Right ventricle myocardium inferior (tissue), 1 donor: ENCODE data around the gene HOXA5. TPM values are rescaled to one million over a fixed set of nuclear protein-coding genes. Genes with fewer than 3 reads are reported as not detected.

Experiments
- ATAC-seq: fragments of 200-7000 bp; cut with Tn5 transposase; one replicate; pipeline ENCODE4 v1.9.1; 2020; ENCODE audit warnings: mild to moderate bottlenecking, moderate library complexity
- DNase-seq: peaks from one replicate; pipeline ENCODE4 v3.0.0; 2021; ENCODE audit errors: missing footprints
- intact Hi-C: fragments of 100-400 bp; cut with DNase I; formaldehyde crosslinking; loops from one replicate; pipeline ENCODE4 v1.11.0; 2022
- microRNA-seq: library from miRNA; unstranded; fragments of <30 nt; microRNA quantifications from one replicate; pipeline ENCODE4 v1.2.0, GENCODE V29; 2020
- total RNA-seq: library from RNA; stranded (reverse); fragmentation: NEBNext Ultra II Directional; extraction: Animal tissue kit (Norgen Biotek cat#: 25700); gene quantifications from one replicate; pipeline ENCODE4 v1.2.1, GENCODE V29; 2021
- donor health status: DM: no; HTN: yes; CAD: no; lungs with severe emphysema.

HOXA5 gene
- total RNA-seq, 1 donor from 2014 or later = not detected

GRCh38 chr7:27095897-27096767 lies 47.3 kb downstream of the HOXA5 start, which contains the start of gene HOXA1:
HOXA1 (minus strand) TSS chr7:27096000; CDS start chr7:27095912, 88 bp downstream.
- intact Hi-C loops = no loop called here
- peak; percentile 62 for ATAC-seq
- peak; percentile 82 for DNase-seq

DNA sequence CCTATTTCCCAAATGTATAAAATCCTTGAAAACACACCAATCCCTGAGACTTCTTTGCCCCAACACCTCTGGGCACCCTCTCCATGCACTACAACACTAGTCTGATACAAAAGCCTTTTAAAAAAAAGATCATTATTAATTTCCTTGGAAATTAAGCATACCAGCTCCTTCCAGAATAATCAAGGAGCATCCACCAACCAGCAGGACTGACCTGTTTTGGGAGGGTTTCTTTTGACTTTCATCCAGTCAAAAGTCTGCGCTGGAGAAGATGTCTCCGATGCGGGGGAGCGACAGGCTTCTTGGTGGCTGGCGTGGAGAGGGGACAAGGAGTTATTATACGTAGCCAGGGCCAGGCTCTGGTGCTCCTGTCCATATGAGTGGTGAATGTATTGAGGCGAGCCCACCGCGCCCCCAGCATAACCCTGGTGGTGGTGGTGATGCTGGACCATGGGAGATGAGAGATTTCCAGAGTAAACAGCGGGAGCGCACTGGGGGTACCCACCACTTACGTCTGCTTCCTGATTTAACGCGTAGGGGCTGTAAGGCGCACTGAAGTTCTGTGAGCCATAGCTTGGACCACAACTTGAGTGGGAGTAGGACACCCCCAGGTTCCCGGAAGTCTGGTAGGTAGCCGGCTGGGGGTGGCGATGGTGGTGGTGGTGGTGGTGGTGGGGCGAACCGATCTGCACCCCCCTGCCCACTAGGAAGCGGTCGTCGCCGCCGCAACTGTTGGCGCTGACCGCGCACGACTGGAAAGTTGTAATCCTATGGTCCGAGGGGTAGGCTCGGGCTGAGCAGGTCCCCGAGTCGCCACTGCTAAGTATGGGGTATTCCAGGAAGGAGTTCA lies 48.2 kb downstream of the HOXA5 start:
- intact Hi-C loops = no loop called here
- no peak for DNase-seq
- ATAC-seq = no peak

- intact Hi-C loops = no loop called here
- no peak for ATAC-seq
- no peak for DNase-seq
Observed at GRCh38 chr7:27094304-27095049, 49.0 kb downstream of the HOXA5 start.

- intact Hi-C loops = no loop called here
- DNase-seq (no peak), ATAC-seq (no peak)
Observed at GRCh38 chr7:27093184-27093895, 50.1 kb downstream of the HOXA5 start.

DNA sequence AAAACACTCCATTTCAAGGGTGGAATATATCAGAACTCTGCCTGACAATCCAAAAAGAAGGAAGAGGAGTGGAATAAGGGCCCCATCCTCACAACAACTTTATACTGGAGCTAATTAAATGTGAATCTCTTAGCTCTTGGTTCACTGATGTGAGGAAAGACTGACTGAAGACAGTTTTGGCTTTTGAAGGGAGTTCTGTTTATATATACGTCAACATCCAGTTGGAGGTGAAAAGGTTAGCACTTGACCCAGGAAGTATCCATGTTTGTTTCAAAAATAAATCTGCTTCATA lies 50.7 kb downstream of the HOXA5 start:
- DNase-seq (no peak), ATAC-seq (no peak)
- intact Hi-C loops = no loop called here

GRCh38 chr7:27091941-27092818 lies 51.3 kb downstream of the HOXA5 start:
- intact Hi-C loops = no loop called here
- ATAC-seq = no peak
- DNase-seq = no peak

DNA sequence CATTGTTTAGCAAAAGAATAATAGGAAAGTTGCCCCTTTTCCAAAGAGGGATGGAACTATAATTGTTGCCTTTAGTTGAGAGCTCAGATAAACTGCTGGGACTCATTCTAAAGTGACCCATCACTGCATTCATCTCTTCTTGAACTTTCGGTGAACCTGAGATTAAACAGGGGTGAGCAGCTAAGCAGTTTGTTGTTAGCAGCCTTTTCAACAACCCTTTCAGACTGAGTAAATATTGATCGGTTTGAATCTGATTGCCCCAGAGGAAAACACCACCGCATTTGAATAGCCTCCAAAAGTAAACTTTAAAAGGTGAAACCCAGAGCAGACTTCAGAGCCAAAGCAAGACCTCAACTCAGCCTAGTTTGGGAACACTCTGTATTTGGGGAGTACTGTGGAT lies 52.4 kb downstream of the HOXA5 start:
- intact Hi-C loops = no loop called here
- no peak for DNase-seq
- no peak for ATAC-seq

Small RNAs within 50 kb of the gene (microRNA-seq; reads per million reads assigned to microRNA genes)
- 5.4 reads per million, percentile 14 among the genes with 10 or more reads in this experiment for gene MIR196B

Other genes starting within 250 kb of the HOXA5 start
- gene HOXA1, start 47.7 kb downstream of the HOXA5 start, total RNA-seq = not detected
- gene HOXA2, start 41.0 kb downstream of the HOXA5 start, total RNA-seq = 0.14 TPM
- gene HOXA4, start 12.9 kb downstream of the HOXA5 start, total RNA-seq = 0.14 TPM
- not detected for gene HOXA6, start 4.1 kb upstream of the HOXA5 start, total RNA-seq
- gene HOXA3, start 8.9 kb upstream of the HOXA5 start, total RNA-seq = not detected
- gene HOXA7, start 13.0 kb upstream of the HOXA5 start, total RNA-seq = not detected
- gene HOXA9, start 21.9 kb upstream of the HOXA5 start, total RNA-seq = not detected
- gene HOXA10, start 30.6 kb upstream of the HOXA5 start, total RNA-seq = not detected
- not detected for gene HOXA11, start 41.6 kb upstream of the HOXA5 start, total RNA-seq
- gene HOXA13, start 56.4 kb upstream of the HOXA5 start, total RNA-seq = not detected
- not detected for gene EVX1, start 99.1 kb upstream of the HOXA5 start, total RNA-seq